GM12878 (cell line): ENCODE results near the gene SUGCT. TPM values are rescaled to one million over a fixed set of nuclear protein-coding genes. Genes with fewer than 3 reads are reported as not detected.

ENCODE experiments used
- BACH1 ChIP-seq: fragments of 450-650 bp; IDR thresholded peaks from 2 replicates; pipeline ENCODE4 v1.6.1; 2017; ENCODE audit warnings: mild to moderate bottlenecking, borderline replicate concordance
- BMI1 ChIP-seq: fragments of 450-650 bp; IDR thresholded peaks from 2 replicates; pipeline ENCODE4 v1.6.1; 2016; ENCODE audit warnings: mild to moderate bottlenecking, moderate library complexity, borderline replicate concordance
- CREB1 ChIP-seq: IDR thresholded peaks from 2 replicates; pipeline ENCODE4 v1.6.1; 2012; ENCODE audit warnings: low read depth, mild to moderate bottlenecking, inconsistent platforms
- KDM1A ChIP-seq: fragments of 200-600 bp; sonication (generic); IDR thresholded peaks from 2 replicates; pipeline ENCODE4 v1.6.1; 2016; ENCODE audit warnings: borderline replicate concordance
- MEF2B ChIP-seq: fragments of 450-650 bp; IDR thresholded peaks from 2 replicates; pipeline ENCODE4 v1.6.1; 2018; ENCODE audit warnings: mild to moderate bottlenecking, moderate library complexity; ENCODE audit not compliant: partially characterized antibody, poor library complexity, severe bottlenecking
- MXI1 ChIP-seq: fragments of 150-350 bp; IDR thresholded peaks from 2 replicates; pipeline ENCODE4 v1.6.1; 2011; ENCODE audit warnings: low read depth, mild to moderate bottlenecking, inconsistent platforms, low read length, improper control_type of control experiment
- POLR2AphosphoS2 ChIP-seq: IDR thresholded peaks from 2 replicates; pipeline ENCODE4 v1.6.1; 2011; ENCODE audit warnings: low read depth, mild to moderate bottlenecking, low read length, improper control_type of control experiment, moderate library complexity
- RCOR1 ChIP-seq: conservative IDR thresholded peaks from 2 replicates; pipeline ENCODE4 v1.6.1; 2012; ENCODE audit warnings: low read depth, low read length, improper control_type of control experiment
- TCF3 ChIP-seq: IDR thresholded peaks from 2 replicates; pipeline ENCODE4 v1.6.1; 2012; ENCODE audit warnings: low read depth, mild to moderate bottlenecking, low read length, borderline replicate concordance; ENCODE audit not compliant: insufficient read depth
- ZNF207 ChIP-seq: fragments of 450-650 bp; IDR thresholded peaks from 2 replicates; pipeline ENCODE4 v1.6.1; 2014; ENCODE audit warnings: antibody characterized with exemption, mild to moderate bottlenecking, borderline replicate concordance
- ZNF687 ChIP-seq: fragments of 450-650 bp; IDR thresholded peaks from 2 replicates; pipeline ENCODE4 v1.6.1; 2017; ENCODE audit warnings: mild to moderate bottlenecking, moderate library complexity
- polyA plus RNA-seq, 11 experiments: library from polyadenylated mRNA; depleted of rRNA in 4 of 11; unstranded in 6 of 11; stranded (reverse) in 5 of 11; fragments of >200 nt; fragmentation: Nextera tagmentation in 4 of 11; fragmentation: Illumina TruSeq in 1 of 11; extraction: Ambion mirVana in 4 of 11; extraction: Trizol in 1 of 11; gene quantifications; 1 replicate in 1 of 11; 2 replicates in 10 of 11; pipeline versions ENCODE4 v1.2.1 to v1.2.3, GENCODE V29; 2011 to 2016; ENCODE audit warnings: inconsistent platforms in 2 of 11, missing spikeins in 2 of 11, low read depth in 1 of 11
- total RNA-seq, 4 experiments: library from RNA; depleted of rRNA in 3 of 4; stranded (reverse); fragments of >200 nt in 3 of 4; fragmentation: Illumina TruSeq in 1 of 4; extraction: Trizol in 1 of 4; gene quantifications; 2 replicates each; pipeline versions ENCODE4 v1.2.1 to v1.2.3, GENCODE V29; 2013 to 2021
- TF ChIP-seq, protein P1 (sequence below): fragments of 450-650 bp; IDR thresholded peaks from 2 replicates; pipeline ENCODE4 v1.6.1; 2014; ENCODE audit warnings: mild to moderate bottlenecking
- TF ChIP-seq, protein P2 (sequence below): fragments of 450-650 bp; formaldehyde crosslinking; IDR thresholded peaks from 2 replicates; pipeline ENCODE4 v1.4.0; 2020; ENCODE audit warnings: mild to moderate bottlenecking, moderate library complexity
- TF ChIP-seq, protein P3 (sequence below), 3 experiments: IDR thresholded peaks in 2 of 3; conservative IDR thresholded peaks in 1 of 3; 2 replicates each; pipeline ENCODE4 v1.5.1; 2011; ENCODE audit warnings: low read depth in 3 of 3, low read length in 3 of 3, mild to moderate bottlenecking in 3 of 3, control low read depth in 2 of 3, moderate library complexity in 2 of 3, inconsistent platforms in 1 of 3, mixed read lengths in 1 of 3; ENCODE audit not compliant: control insufficient read depth in 2 of 3, insufficient read depth in 1 of 3; ENCODE audit errors: extremely low read depth in 1 of 3

The SUGCT gene
- total and polyA plus RNA-seq, 10 of the 15 experiments (the other 5 are each of a cell fraction or from before 2014, with no cell fraction given): 0.08 to 1.2 (median 0.67) TPM; not detected in 1

DNA sequence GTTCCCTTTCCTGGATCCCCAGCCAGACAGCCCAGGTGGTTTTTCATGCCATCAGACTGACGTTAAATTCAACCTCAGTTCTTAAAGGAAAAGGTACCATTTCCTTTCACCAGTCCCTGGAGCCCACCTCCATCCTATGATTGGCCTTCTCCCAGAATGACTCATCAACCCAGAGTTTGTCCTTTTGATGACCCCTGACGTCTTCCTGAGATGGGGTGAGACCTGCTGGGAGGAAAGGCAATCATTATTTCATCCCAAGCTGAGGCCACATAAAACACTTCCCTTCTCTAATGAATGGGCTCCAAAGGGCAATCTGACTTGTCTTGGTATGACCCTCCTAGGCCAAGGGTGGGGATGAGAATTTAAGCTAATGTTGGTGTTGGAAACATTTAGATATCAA, 750.7 kb downstream of the SUGCT start (continued):
- TF ChIP-seq MEF2B (no peak), BACH1 (no peak), ZNF687 (no peak), ZNF207 (no peak), BMI1 (no peak), KDM1A (no peak), MXI1 (no peak), RCOR1 (no peak), CREB1 (no peak), POLR2AphosphoS2 (no peak), TCF3 (no peak)
- TF ChIP-seq, protein P1, sequence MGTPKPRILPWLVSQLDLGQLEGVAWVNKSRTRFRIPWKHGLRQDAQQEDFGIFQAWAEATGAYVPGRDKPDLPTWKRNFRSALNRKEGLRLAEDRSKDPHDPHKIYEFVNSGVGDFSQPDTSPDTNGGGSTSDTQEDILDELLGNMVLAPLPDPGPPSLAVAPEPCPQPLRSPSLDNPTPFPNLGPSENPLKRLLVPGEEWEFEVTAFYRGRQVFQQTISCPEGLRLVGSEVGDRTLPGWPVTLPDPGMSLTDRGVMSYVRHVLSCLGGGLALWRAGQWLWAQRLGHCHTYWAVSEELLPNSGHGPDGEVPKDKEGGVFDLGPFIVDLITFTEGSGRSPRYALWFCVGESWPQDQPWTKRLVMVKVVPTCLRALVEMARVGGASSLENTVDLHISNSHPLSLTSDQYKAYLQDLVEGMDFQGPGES: no peak
- TF ChIP-seq, protein P2, sequence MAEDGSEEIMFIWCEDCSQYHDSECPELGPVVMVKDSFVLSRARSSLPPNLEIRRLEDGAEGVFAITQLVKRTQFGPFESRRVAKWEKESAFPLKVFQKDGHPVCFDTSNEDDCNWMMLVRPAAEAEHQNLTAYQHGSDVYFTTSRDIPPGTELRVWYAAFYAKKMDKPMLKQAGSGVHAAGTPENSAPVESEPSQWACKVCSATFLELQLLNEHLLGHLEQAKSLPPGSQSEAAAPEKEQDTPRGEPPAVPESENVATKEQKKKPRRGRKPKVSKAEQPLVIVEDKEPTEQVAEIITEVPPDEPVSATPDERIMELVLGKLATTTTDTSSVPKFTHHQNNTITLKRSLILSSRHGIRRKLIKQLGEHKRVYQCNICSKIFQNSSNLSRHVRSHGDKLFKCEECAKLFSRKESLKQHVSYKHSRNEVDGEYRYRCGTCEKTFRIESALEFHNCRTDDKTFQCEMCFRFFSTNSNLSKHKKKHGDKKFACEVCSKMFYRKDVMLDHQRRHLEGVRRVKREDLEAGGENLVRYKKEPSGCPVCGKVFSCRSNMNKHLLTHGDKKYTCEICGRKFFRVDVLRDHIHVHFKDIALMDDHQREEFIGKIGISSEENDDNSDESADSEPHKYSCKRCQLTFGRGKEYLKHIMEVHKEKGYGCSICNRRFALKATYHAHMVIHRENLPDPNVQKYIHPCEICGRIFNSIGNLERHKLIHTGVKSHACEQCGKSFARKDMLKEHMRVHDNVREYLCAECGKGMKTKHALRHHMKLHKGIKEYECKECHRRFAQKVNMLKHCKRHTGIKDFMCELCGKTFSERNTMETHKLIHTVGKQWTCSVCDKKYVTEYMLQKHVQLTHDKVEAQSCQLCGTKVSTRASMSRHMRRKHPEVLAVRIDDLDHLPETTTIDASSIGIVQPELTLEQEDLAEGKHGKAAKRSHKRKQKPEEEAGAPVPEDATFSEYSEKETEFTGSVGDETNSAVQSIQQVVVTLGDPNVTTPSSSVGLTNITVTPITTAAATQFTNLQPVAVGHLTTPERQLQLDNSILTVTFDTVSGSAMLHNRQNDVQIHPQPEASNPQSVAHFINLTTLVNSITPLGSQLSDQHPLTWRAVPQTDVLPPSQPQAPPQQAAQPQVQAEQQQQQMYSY (CRISPR knock-in tag): no peak
- TF ChIP-seq, protein P3, sequence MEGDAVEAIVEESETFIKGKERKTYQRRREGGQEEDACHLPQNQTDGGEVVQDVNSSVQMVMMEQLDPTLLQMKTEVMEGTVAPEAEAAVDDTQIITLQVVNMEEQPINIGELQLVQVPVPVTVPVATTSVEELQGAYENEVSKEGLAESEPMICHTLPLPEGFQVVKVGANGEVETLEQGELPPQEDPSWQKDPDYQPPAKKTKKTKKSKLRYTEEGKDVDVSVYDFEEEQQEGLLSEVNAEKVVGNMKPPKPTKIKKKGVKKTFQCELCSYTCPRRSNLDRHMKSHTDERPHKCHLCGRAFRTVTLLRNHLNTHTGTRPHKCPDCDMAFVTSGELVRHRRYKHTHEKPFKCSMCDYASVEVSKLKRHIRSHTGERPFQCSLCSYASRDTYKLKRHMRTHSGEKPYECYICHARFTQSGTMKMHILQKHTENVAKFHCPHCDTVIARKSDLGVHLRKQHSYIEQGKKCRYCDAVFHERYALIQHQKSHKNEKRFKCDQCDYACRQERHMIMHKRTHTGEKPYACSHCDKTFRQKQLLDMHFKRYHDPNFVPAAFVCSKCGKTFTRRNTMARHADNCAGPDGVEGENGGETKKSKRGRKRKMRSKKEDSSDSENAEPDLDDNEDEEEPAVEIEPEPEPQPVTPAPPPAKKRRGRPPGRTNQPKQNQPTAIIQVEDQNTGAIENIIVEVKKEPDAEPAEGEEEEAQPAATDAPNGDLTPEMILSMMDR (IDR thresholded peaks at IDR 0.05 in 2 of 3, conservative IDR thresholded peaks at IDR 0.05 in 1 of 3; ENCODE audit: control insufficient read depth in 2 of 3, extremely low read depth in 1 of 3, insufficient read depth in 1 of 3, low read depth in 3 of 3, low read length in 3 of 3): no peak
